Measurements from ENCODE around the gene MCF2.
"Not testable (repeated sequence)": the region's sequence is repeated elsewhere in the genome, so short reads cannot be mapped to it uniquely, and the experiment has no call there.

Gene MCF2

GRCh38 chrX:139708067-139708466, at the start of gene MCF2:
MCF2 (minus strand) TSS chrX:139708167; CDS start chrX:139651744, 56,423 bp downstream.
- DNase-seq (ENCODE audit: low read depth in 3 of 3): no peak

- DNase-seq (ENCODE audit: low read depth in 3 of 3): no peak
These were observed 43.1 kb upstream of the MCF2 start for GRCh38 chrX:139751053-139751452.

- no peak for DNase-seq (ENCODE audit: low read depth in 3 of 3)
These were observed 42.4 kb upstream of the MCF2 start for GRCh38 chrX:139750390-139750789.

- DNase-seq (ENCODE audit: low read depth in 3 of 3): no peak
These were observed 31.2 kb upstream of the MCF2 start for GRCh38 chrX:139739138-139739537.

GRCh38 chrX:139738581-139738980, 30.6 kb upstream of the MCF2 start:
- no peak for DNase-seq (ENCODE audit: low read depth in 3 of 3)

GRCh38 chrX:139736151-139736550, 28.2 kb upstream of the MCF2 start:
- no peak for DNase-seq (ENCODE audit: low read depth in 3 of 3)

GRCh38 chrX:139734996-139735395, 27.0 kb upstream of the MCF2 start:
- no peak for DNase-seq (ENCODE audit: low read depth in 3 of 3)

GRCh38 chrX:139725720-139726119, 17.8 kb upstream of the MCF2 start:
- DNase-seq (ENCODE audit: low read depth in 3 of 3): no peak

GRCh38 chrX:139724626-139725025, 16.7 kb upstream of the MCF2 start:
- no peak for DNase-seq (ENCODE audit: low read depth in 3 of 3)

- no peak for DNase-seq (ENCODE audit: low read depth in 3 of 3)
These were observed 13.0 kb upstream of the MCF2 start for GRCh38 chrX:139720979-139721378.

GRCh38 chrX:139720136-139720535, 12.2 kb upstream of the MCF2 start:
- DNase-seq (ENCODE audit: low read depth in 3 of 3): no peak

- DNase-seq (ENCODE audit: low read depth in 3 of 3): no peak
These were observed 5.3 kb downstream of the MCF2 start for GRCh38 chrX:139702658-139703057.

GRCh38 chrX:139692908-139693307, 15.1 kb downstream of the MCF2 start:
- no peak for DNase-seq (ENCODE audit: low read depth in 3 of 3)

- DNase-seq (ENCODE audit: low read depth in 3 of 3): no peak
These were observed 15.5 kb downstream of the MCF2 start for GRCh38 chrX:139692506-139692849.

- no peak for DNase-seq (ENCODE audit: low read depth in 3 of 3)
These were observed 16.0 kb downstream of the MCF2 start for GRCh38 chrX:139691843-139692505.

- DNase-seq (ENCODE audit: low read depth in 3 of 3): no peak
These were observed 16.5 kb downstream of the MCF2 start for GRCh38 chrX:139691493-139691842.

GRCh38 chrX:139685175-139685574, 22.8 kb downstream of the MCF2 start:
- not testable (repeated sequence) for DNase-seq (ENCODE audit: low read depth in 3 of 3)

- DNase-seq (ENCODE audit: low read depth in 3 of 3): no peak
These were observed 27.6 kb downstream of the MCF2 start for GRCh38 chrX:139680356-139680755.

GRCh38 chrX:139647597-139647996, 60.4 kb downstream of the MCF2 start:
- DNase-seq (ENCODE audit: low read depth in 3 of 3): no peak

- DNase-seq (ENCODE audit: low read depth in 3 of 3): no peak
These were observed 65.6 kb downstream of the MCF2 start for GRCh38 chrX:139642241-139642927.

GRCh38 chrX:139640259-139640658, 67.7 kb downstream of the MCF2 start:
- no peak for DNase-seq (ENCODE audit: low read depth in 3 of 3)

GRCh38 chrX:139639253-139639652, 68.7 kb downstream of the MCF2 start:
- no peak for DNase-seq (ENCODE audit: low read depth in 3 of 3)

- DNase-seq (ENCODE audit: low read depth in 3 of 3): no peak
These were observed 107.9 kb downstream of the MCF2 start for GRCh38 chrX:139600105-139600504.

- no peak for DNase-seq (ENCODE audit: low read depth in 3 of 3)
These were observed 111.9 kb downstream of the MCF2 start for GRCh38 chrX:139596068-139596467.
